K562 (cell line): Measurements from ENCODE around the gene HRNR. TPM values are rescaled to one million over a fixed set of nuclear protein-coding genes. Genes with fewer than 3 reads are reported as not detected.

Experiments used
- ATAC-seq: fragments of 200-7000 bp; cut with Tn5 transposase; 3 replicates; pipeline ENCODE4 v1.9.1; 2020; ENCODE audit warnings: moderate library complexity
- BruUV-seq: library from RNA; stranded (reverse); fragments of 400-500 nt; replicated peaks from 2 replicates; lab custom pipeline; 2021; lab: Mats Ljungman, UMichigan
- CTCF ChIA-PET: fragments of 300-600 bp; formaldehyde crosslinking; extraction: SDS; loops from one replicate; lab custom pipeline; 2021; ENCODE audit warnings: low intra/inter-chr PET ratio; lab: Yijun Ruan, JAX
- POLR2A ChIA-PET: fragments of 300-600, 350-650 bp; sonication (Branson Sonifier 250); formaldehyde crosslinking; extraction: SDS; loops from one replicate; lab custom pipeline; 2021; ENCODE audit warnings: antibody characterized with exemption, inconsistent platforms; lab: Yijun Ruan, JAX
- DNase-seq, 4 experiments: peaks; one replicate each; pipeline versions ENCODE4 v3.0.0 to v3.0.0-alpha.2; 2011 to 2018; ENCODE audit warnings: low spot score in 3 of 4, mixed read lengths in 3 of 4; ENCODE audit errors: extremely low read depth in 1 of 4
- FAIRE-seq: peaks from 2 replicates; lab custom pipeline; 2011; peaks lifted over from hg19 to GRCh38; lab: Jason Lieb, UNC
- H2AFZ ChIP-seq: 2 replicates; pipeline ENCODE4 v1.6.0; 2011; ENCODE audit warnings: low read depth, low read length, control low read depth, inconsistent platforms
- H3K27ac ChIP-seq: fragments of 200-600 bp; 3 replicates; pipeline ENCODE4 v1.8.0; 2011; ENCODE audit warnings: low read depth, mild to moderate bottlenecking, control low read depth, inconsistent platforms, low read length, moderate library complexity, mixed read lengths; ENCODE audit errors: extremely low read depth
- H3K27me3 ChIP-seq, 2 experiments: fragments of 300-600 bp in 1 of 2; 2 replicates in 1 of 2; 3 replicates in 1 of 2; pipeline versions ENCODE4 v1.6.0 to v1.8.0; 2011; ENCODE audit warnings: inconsistent platforms in 2 of 2, low read length in 2 of 2, mild to moderate bottlenecking in 1 of 2, mixed read lengths in 1 of 2, moderate library complexity in 1 of 2; ENCODE audit not compliant: control insufficient read depth in 2 of 2, insufficient read depth in 2 of 2
- H3K36me3 ChIP-seq: fragments of 300-600 bp; 3 replicates; pipeline ENCODE4 v1.8.0; 2011; ENCODE audit warnings: mild to moderate bottlenecking, low read length, inconsistent platforms; ENCODE audit not compliant: control insufficient read depth, insufficient read depth
- H3K4me1 ChIP-seq, 2 experiments: fragments of 200-600 bp in 1 of 2; replicated peaks in 1 of 2; 2 replicates in 1 of 2; 3 replicates in 1 of 2; pipeline versions ENCODE4 v1.5.1 to v1.8.0; 2011; ENCODE audit warnings: inconsistent platforms in 2 of 2, low read length in 2 of 2, mild to moderate bottlenecking in 1 of 2, mixed read lengths in 1 of 2, moderate library complexity in 1 of 2; ENCODE audit not compliant: control insufficient read depth in 2 of 2, insufficient read depth in 2 of 2
- H3K4me2 ChIP-seq: 2 replicates; pipeline ENCODE4 v1.6.1; 2011; ENCODE audit warnings: low read length, control low read depth, inconsistent platforms, mixed read lengths; ENCODE audit not compliant: insufficient read depth
- H3K4me3 ChIP-seq: fragments of 200-600 bp; sonication (generic), shearing (Covaris generic); 2 replicates; pipeline ENCODE4 v1.5.1; 2016; ENCODE audit warnings: control low read depth, inconsistent platforms
- H3K79me2 ChIP-seq: fragments of 200-600 bp; 3 replicates; pipeline ENCODE4 v1.8.0; 2011; ENCODE audit warnings: low read length, inconsistent platforms; ENCODE audit not compliant: control insufficient read depth, insufficient read depth
- H3K9ac ChIP-seq, 2 experiments: 2 replicates each; pipeline versions ENCODE4 v1.6.0 to v1.6.1; 2011; ENCODE audit warnings: low read depth in 2 of 2, low read length in 2 of 2, control low read depth in 1 of 2, inconsistent platforms in 1 of 2, mild to moderate bottlenecking in 1 of 2, mixed read lengths in 1 of 2; ENCODE audit not compliant: insufficient read depth in 1 of 2
- H3K9me1 ChIP-seq: one replicate; pipeline ENCODE4 v1.6.0; 2011; ENCODE audit warnings: inconsistent platforms, mild to moderate bottlenecking, low read length, moderate library complexity; ENCODE audit not compliant: control insufficient read depth, insufficient read depth
- H3K9me3 ChIP-seq: replicated peaks from 2 replicates; pipeline ENCODE4 v1.5.1; 2011; ENCODE audit warnings: low read depth, low read length, inconsistent platforms; ENCODE audit not compliant: control insufficient read depth, insufficient read depth
- H4K20me1 ChIP-seq: replicated peaks from 2 replicates; pipeline ENCODE4 v1.6.1; 2011; ENCODE audit warnings: low read length, inconsistent platforms, mixed read lengths; ENCODE audit not compliant: control insufficient read depth, insufficient read depth
- ASH1L ChIP-seq: fragments of 450-650 bp; IDR thresholded peaks from 2 replicates; pipeline ENCODE4 v1.6.1; 2018; ENCODE audit warnings: borderline replicate concordance, mild to moderate bottlenecking, low read depth; ENCODE audit not compliant: partially characterized antibody
- CTBP1 ChIP-seq: fragments of 450-650 bp; IDR thresholded peaks from 2 replicates; pipeline ENCODE4 v1.6.1; 2016; ENCODE audit warnings: borderline replicate concordance
- ELF4 ChIP-seq: fragments of 450-650 bp; formaldehyde crosslinking; IDR thresholded peaks from 2 replicates; pipeline ENCODE4 v1.4.0; 2022; ENCODE audit warnings: missing genetic modification characterization
- FOS ChIP-seq: IDR thresholded peaks from 3 replicates; pipeline ENCODE4 v1.6.1; 2011; ENCODE audit not compliant: insufficient read length; ENCODE audit errors: extremely low read depth
- GABPB2 ChIP-seq: fragments of 250-450 bp; sonication (Bioruptor Pico); conservative IDR thresholded peaks from 2 replicates; pipeline ENCODE4 v1.5.1; 2021; ENCODE audit warnings: mild to moderate bottlenecking
- GATAD2A ChIP-seq: fragments of 450-650 bp; IDR thresholded peaks from 2 replicates; pipeline ENCODE4 v1.6.1; 2017
- JUNB ChIP-seq: fragments of 450-650 bp; formaldehyde crosslinking; conservative IDR thresholded peaks from 2 replicates; pipeline ENCODE4 v1.4.0; 2020; ENCODE audit warnings: mild to moderate bottlenecking
- MAFK ChIP-seq: IDR thresholded peaks from 2 replicates; pipeline ENCODE4 v1.6.1; 2011; ENCODE audit warnings: low read length, improper control_type of control experiment
- PML ChIP-seq: IDR thresholded peaks from 2 replicates; pipeline ENCODE4 v1.6.1; 2012; ENCODE audit warnings: low read length, inconsistent platforms
- POLR3A ChIP-seq: IDR thresholded peaks from 2 replicates; pipeline ENCODE4 v1.6.1; 2011; ENCODE audit warnings: borderline replicate concordance, mild to moderate bottlenecking, moderate library complexity; ENCODE audit not compliant: insufficient read length, insufficient read depth; ENCODE audit errors: extremely low read depth
- SREBF2 ChIP-seq: sonication (generic); formaldehyde crosslinking; IDR thresholded peaks from 2 replicates; pipeline ENCODE4 v1.4.0; 2020; ENCODE audit warnings: mild to moderate bottlenecking, missing genetic modification reagents
- STAG1 ChIP-seq: sonication (generic); formaldehyde crosslinking; IDR thresholded peaks from 2 replicates; pipeline ENCODE4 v1.5.0; 2020; ENCODE audit warnings: missing genetic modification reagents, borderline replicate concordance
- TSC22D4 ChIP-seq: fragments of 450-650 bp; IDR thresholded peaks from 2 replicates; pipeline ENCODE4 v1.6.1; 2016; ENCODE audit warnings: missing genetic modification characterization, missing biosample characterization, control low read depth
- ZNF212 ChIP-seq: fragments of 450-650 bp; formaldehyde crosslinking; IDR thresholded peaks from 2 replicates; pipeline ENCODE4 v1.4.0; 2020; ENCODE audit warnings: mild to moderate bottlenecking
- ZNF224 ChIP-seq: sonication (generic); formaldehyde crosslinking; IDR thresholded peaks from 2 replicates; pipeline ENCODE4 v1.8.0; 2022; ENCODE audit warnings: mild to moderate bottlenecking, missing genetic modification reagents
- ZNF23 ChIP-seq: fragments of 250-450 bp; sonication (Bioruptor Pico); IDR thresholded peaks from 2 replicates; pipeline ENCODE4 v1.4.0; 2020; ENCODE audit warnings: mild to moderate bottlenecking
- ZNF311 ChIP-seq: fragments of 250-450 bp; sonication (Bioruptor Pico); IDR thresholded peaks from 2 replicates; pipeline ENCODE4 v1.4.0; 2020; ENCODE audit warnings: mild to moderate bottlenecking, moderate library complexity
- WGBS: fragments of 100-300 bp; shearing (Covaris generic); methylation state at CpG from one replicate; pipeline ENCODE4 v1.1.6; 2016; ENCODE audit warnings: low coverage, mixed read lengths; ENCODE audit not compliant: insufficient coverage; ENCODE audit errors: missing lambda C conversion rate; 5-methylcytosine and 5-hydroxymethylcytosine counted together
- in situ Hi-C: fragments of 300-500 bp; cut with MboI; formaldehyde crosslinking; loops from 4 replicates; pipeline ENCODE4 v1.15.0; 2018; ENCODE audit warnings: inconsistent platforms, mixed read lengths
- intact Hi-C: fragments of 100-400 bp; cut with micrococcal nuclease; formaldehyde crosslinking; loops from 2 replicates; pipeline ENCODE4 v1.14.2; 2022
- polyA plus RNA-seq, 8 experiments: library from polyadenylated mRNA; depleted of rRNA in 4 of 8; stranded (reverse) in 5 of 8; unstranded in 3 of 8; fragments of >200 nt; fragmentation: Nextera tagmentation in 2 of 8; fragmentation: Illumina TruSeq in 1 of 8; extraction: Ambion mirVana in 2 of 8; extraction: Trizol in 1 of 8; gene quantifications; 2 replicates each; pipeline versions ENCODE4 v1.2.1 to v1.2.3, GENCODE V29; 2011 to 2014; ENCODE audit warnings: inconsistent platforms in 1 of 8, missing spikeins in 1 of 8
- total RNA-seq, 7 experiments: library from RNA; depleted of rRNA in 6 of 7; stranded (reverse); fragments of >200 nt in 6 of 7; fragmentation: Illumina TruSeq in 2 of 7; extraction: Trizol in 2 of 7; gene quantifications; 2 replicates each; pipeline versions ENCODE4 v1.2.1 to v1.2.3, GENCODE V29; 2011 to 2021; ENCODE audit warnings: low replicate concordance in 1 of 7
- TF ChIP-seq, protein P1 (sequence below), 2 experiments: fragments of 450-650 bp; conservative IDR thresholded peaks; 2 replicates each; pipeline ENCODE4 v1.6.1; 2017; ENCODE audit warnings: mild to moderate bottlenecking in 2 of 2, moderate library complexity in 2 of 2

HRNR gene
- total and polyA plus RNA-seq, 9 of the 15 experiments (the other 6 are each of a cell fraction or from before 2014, with no cell fraction given) = not detected

DNA sequence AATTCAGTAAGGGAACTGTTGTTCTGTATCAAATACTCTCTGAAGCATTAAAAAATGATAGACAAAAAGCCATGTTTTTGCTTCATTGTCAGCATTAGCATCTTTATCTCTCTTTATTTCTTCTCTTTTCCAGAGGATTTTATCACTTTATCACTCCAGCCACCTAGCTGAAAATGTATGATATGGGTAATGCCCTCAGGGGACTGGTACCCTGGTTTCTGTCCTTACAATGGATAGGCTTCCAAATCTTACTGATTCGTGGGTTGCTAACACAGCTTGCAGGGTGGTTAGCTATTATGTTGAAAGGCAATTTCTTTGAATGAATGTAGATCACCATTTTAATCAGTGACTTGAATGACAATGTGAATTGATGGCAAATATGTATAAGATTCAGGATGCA, 23.3 kb upstream of the HRNR start:
- DNase-seq (no peak), ATAC-seq (no peak), FAIRE-seq (no peak)
- Histone ChIP-seq H3K4me3 (no peak overlapping the region), H3K27ac (no peak overlapping the region), H3K9ac (no peak overlapping the region), H4K20me1 (no peaks in the 10 kb centered on the region; the same call in 1 of the 2 replicates), H2AFZ (no peak overlapping the region), H3K27me3 (no peaks in the 10 kb centered on the region), H3K4me2 (no peak overlapping the region), H3K9me3 (no peaks in the 10 kb centered on the region), H3K36me3 (no peaks in the 10 kb centered on the region), H3K79me2 (no peaks in the 10 kb centered on the region), H3K9me1 (no peaks in the 10 kb centered on the region), H3K4me1 (no peaks in the 10 kb centered on the region)
- BruUV-seq = no TSS peak
- ChIA-PET POLR2A (no interaction called here), CTCF (no interaction called here)
- no peak for TF ChIP-seq SREBF2 (CRISPR knock-in tag)
- no peak for TF ChIP-seq ELF4 (CRISPR knock-in tag)
- TF ChIP-seq ZNF311 = no peak
- TF ChIP-seq GABPB2 = no peak
- no peak for TF ChIP-seq MAFK
- TF ChIP-seq STAG1 (CRISPR knock-in tag) = no peak
- in situ Hi-C loops = no loop called here
- intact Hi-C loops = no loop called here
- 0% methylated on average over 1 of the region's 1 CpG for WGBS

DNA sequence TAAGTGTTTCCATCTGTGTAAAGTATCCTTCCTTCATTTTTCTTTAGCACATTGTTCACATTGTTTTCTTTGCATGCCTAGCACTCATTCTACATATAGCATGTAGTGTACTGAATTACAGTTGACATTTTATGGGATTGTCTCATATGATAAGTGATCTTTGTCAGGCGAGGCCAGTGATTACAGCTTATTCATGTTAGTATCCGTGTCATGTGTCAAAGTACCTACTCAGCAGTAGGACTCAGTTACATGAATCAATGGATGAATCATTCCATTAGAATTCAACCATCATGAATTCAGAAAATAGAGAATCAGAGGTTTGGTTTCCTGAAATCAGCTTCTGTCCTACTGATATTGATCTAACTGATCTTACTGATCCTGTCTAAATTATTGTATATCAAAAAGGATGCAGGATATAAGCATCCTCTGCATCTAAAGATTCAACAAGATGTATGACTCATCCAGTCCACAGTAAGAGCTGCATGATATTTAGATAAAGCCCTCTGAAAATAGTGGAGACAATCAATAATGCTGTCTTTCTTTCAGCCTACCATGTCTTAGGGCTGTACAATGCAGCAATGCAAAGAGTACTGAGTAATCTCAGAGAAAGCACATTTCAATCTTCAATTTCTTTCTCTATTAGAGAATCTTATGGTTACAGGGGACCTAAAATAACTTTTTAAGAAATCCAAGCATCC, 20.7 kb upstream of the HRNR start:
- DNase-seq (no peak), ATAC-seq (no peak), FAIRE-seq (no peak)
- no peaks in the 10 kb centered on the region for H3K27me3 ChIP-seq
- H3K36me3 ChIP-seq = no peaks in the 10 kb centered on the region
- H2AFZ ChIP-seq = no peak overlapping the region
- TF ChIP-seq, protein P1, sequence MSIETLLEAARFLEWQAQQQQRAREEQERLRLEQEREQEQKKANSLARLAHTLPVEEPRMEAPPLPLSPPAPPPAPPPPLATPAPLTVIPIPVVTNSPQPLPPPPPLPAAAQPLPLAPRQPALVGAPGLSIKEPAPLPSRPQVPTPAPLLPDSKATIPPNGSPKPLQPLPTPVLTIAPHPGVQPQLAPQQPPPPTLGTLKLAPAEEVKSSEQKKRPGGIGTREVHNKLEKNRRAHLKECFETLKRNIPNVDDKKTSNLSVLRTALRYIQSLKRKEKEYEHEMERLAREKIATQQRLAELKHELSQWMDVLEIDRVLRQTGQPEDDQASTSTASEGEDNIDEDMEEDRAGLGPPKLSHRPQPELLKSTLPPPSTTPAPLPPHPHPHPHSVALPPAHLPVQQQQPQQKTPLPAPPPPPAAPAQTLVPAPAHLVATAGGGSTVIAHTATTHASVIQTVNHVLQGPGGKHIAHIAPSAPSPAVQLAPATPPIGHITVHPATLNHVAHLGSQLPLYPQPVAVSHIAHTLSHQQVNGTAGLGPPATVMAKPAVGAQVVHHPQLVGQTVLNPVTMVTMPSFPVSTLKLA (conservative IDR thresholded peaks at IDR 0.05) = no peak
- TF ChIP-seq JUNB = no peak
- TF ChIP-seq CTBP1 = no peak
- no peak for TF ChIP-seq POLR3A
- TF ChIP-seq PML = no peak
- no peak for TF ChIP-seq ASH1L
- no peak for TF ChIP-seq GATAD2A
- TF ChIP-seq ZNF224 (CRISPR knock-in tag) = no peak
- no peak for TF ChIP-seq FOS
- TF ChIP-seq ZNF23 (CRISPR knock-in tag) = no peak
- no peak for TF ChIP-seq ZNF212 (CRISPR knock-in tag)
- TF ChIP-seq TSC22D4 (tag) = no peak
- in situ Hi-C loops = no loop called here
- H3K9me3 ChIP-seq = no peaks in the 10 kb centered on the region
- no peak overlapping the region for H3K4me3 ChIP-seq
- H3K79me2 ChIP-seq = no peaks in the 10 kb centered on the region
- H3K4me2 ChIP-seq = no peak overlapping the region
- 0% methylated on average over 2 of the region's 2 CpGs for WGBS
- POLR2A ChIA-PET = no interaction called here
- no peak overlapping the region for H3K9ac ChIP-seq
- no peaks in the 10 kb centered on the region for H3K4me1 ChIP-seq
- no peaks in the 10 kb centered on the region for H3K9me1 ChIP-seq
- intact Hi-C loops = no loop called here
- CTCF ChIA-PET = no interaction called here
- no TSS peak for BruUV-seq
- no peaks in the 10 kb centered on the region; the same call in 1 of the 2 replicates for H4K20me1 ChIP-seq
- no peak overlapping the region for H3K27ac ChIP-seq
